Measurements from ENCODE around the gene ASB9. TPM values are rescaled to one million over a fixed set of nuclear protein-coding genes. Genes with fewer than 3 reads are reported as not detected.

ASB9 gene
- total RNA-seq, 2 donors from 2014 or later, result 0.20 to 0.46 TPM

DNA sequence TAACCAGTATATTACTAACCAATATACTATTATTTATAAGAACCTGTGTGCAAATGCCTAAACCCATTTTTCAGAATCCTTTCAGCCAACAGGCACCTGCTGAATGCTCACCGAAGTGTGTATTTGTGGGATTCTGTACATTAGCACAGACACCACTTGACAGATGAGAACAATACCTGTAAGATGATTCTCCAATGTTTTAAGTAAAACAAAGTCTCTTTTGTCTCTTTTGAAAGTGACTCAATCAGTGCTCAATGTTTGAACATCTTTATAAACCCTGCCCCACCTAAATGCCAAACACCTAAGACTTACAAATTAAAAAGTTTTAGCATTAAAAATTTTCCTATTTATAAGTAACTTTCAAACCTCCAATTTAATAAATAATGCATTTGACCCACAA lies 763 bp downstream of the ASB9 start:
- Mint-ChIP-seq H3K36me3 (ENCODE audit: low read depth) (no peaks in the 10 kb centered on the region), H3K27me3 (ENCODE audit: insufficient read depth) (no peaks in the 10 kb centered on the region), H3K9me3 (peaks cover 46% of the 10 kb centered on the region), H3K4me3 (no peak overlapping the region), H3K27ac (no peak overlapping the region), H3K4me1 (peaks cover 2% of the 10 kb centered on the region)
- 100% methylated on average over 1 of the region's 1 CpG; no CpG with 5 or more reads in 1 of the 2 experiments for WGBS, 2 experiments (ENCODE audit: insufficient coverage in 1 of 2, insufficient read length in 1 of 2)
- Histone ChIP-seq H3K4me1 (ENCODE audit: control insufficient read depth, insufficient read depth, low read length) (no peaks in the 10 kb centered on the region), H3K36me3 (ENCODE audit: control insufficient read depth, insufficient read depth, low read length) (no peaks in the 10 kb centered on the region), H3K9me3 (ENCODE audit: control insufficient read depth, low read length) (no peaks in the 10 kb centered on the region), H3K27me3 (ENCODE audit: control insufficient read depth, insufficient read depth, low read length, poor library complexity, severe bottlenecking) (no peaks in the 10 kb centered on the region), H3K4me3 (ENCODE audit: low read length) (no peak overlapping the region), H3K27ac (ENCODE audit: low read depth, low read length) (no peak overlapping the region), H3K9ac (ENCODE audit: extremely low read depth, low read length, poor library complexity, severe bottlenecking) (no peak overlapping the region)
- no peak for DNase-seq
- TF ChIP-seq, protein P1, sequence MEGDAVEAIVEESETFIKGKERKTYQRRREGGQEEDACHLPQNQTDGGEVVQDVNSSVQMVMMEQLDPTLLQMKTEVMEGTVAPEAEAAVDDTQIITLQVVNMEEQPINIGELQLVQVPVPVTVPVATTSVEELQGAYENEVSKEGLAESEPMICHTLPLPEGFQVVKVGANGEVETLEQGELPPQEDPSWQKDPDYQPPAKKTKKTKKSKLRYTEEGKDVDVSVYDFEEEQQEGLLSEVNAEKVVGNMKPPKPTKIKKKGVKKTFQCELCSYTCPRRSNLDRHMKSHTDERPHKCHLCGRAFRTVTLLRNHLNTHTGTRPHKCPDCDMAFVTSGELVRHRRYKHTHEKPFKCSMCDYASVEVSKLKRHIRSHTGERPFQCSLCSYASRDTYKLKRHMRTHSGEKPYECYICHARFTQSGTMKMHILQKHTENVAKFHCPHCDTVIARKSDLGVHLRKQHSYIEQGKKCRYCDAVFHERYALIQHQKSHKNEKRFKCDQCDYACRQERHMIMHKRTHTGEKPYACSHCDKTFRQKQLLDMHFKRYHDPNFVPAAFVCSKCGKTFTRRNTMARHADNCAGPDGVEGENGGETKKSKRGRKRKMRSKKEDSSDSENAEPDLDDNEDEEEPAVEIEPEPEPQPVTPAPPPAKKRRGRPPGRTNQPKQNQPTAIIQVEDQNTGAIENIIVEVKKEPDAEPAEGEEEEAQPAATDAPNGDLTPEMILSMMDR (conservative IDR thresholded peaks at IDR 0.05), result no peak

DNA sequence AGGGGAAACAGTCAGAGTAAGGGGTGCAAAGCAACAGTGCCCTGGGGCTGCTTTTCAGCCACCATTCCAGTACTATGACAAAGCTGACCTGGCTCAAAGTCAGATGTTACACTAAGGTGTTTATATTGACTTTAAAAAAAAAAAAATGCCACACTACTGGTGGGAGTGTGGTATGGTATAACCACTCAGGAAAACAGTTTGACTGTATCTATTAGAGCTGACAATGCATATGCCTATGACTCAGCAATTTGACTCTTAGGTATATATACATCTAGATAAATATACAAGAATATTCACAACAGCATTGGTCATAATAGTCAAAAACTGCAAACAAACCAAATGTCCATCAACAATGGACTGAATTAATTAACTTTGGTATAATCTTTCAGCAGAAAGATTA lies 15.0 kb downstream of the ASB9 start:
- Mint-ChIP-seq H3K36me3 (ENCODE audit: low read depth) (no peaks in the 10 kb centered on the region), H3K27ac (no peak overlapping the region), H3K27me3 (ENCODE audit: insufficient read depth) (no peaks in the 10 kb centered on the region), H3K4me1 (no peaks in the 10 kb centered on the region), H3K9me3 (peaks cover 39% of the 10 kb centered on the region), H3K4me3 (no peak overlapping the region)
- no peak for DNase-seq
- Histone ChIP-seq H3K9ac (ENCODE audit: extremely low read depth, low read length, poor library complexity, severe bottlenecking) (no peak overlapping the region), H3K4me1 (ENCODE audit: control insufficient read depth, insufficient read depth, low read length) (no peaks in the 10 kb centered on the region), H3K4me3 (ENCODE audit: low read length) (no peak overlapping the region), H3K36me3 (ENCODE audit: control insufficient read depth, insufficient read depth, low read length) (no peaks in the 10 kb centered on the region), H3K27me3 (ENCODE audit: control insufficient read depth, insufficient read depth, low read length, poor library complexity, severe bottlenecking) (no peaks in the 10 kb centered on the region), H3K9me3 (ENCODE audit: control insufficient read depth, low read length) (no peaks in the 10 kb centered on the region), H3K27ac (ENCODE audit: low read depth, low read length) (no peak overlapping the region)
- TF ChIP-seq, protein P1 (conservative IDR thresholded peaks at IDR 0.05), result no peak

DNA sequence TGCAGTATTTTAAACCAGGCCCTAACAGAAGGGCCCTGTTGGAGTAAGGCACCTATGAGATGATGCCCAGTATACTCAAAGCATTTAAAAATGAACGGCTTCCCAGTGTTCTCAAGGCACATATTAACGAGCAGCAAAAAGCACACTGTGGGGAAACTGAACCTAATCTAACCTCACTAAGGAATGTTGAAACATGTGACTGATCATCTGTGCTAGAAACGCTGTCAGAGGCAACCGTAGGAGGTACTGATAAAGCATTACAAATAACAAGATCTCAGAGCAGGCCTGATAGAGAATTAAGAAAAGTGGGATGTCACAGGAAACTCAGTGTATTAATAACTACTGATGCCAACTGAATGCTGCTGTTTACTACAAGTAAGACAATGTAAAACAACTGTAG lies 24.0 kb downstream of the ASB9 start:
- peaks cover 1% of the 10 kb centered on the region for H3K27me3 Mint-ChIP-seq (ENCODE audit: insufficient read depth)
- H3K9me3 Mint-ChIP-seq, result peaks cover 35% of the 10 kb centered on the region
- Histone ChIP-seq H3K4me1 (ENCODE audit: control insufficient read depth, insufficient read depth, low read length) (no peaks in the 10 kb centered on the region), H3K4me3 (ENCODE audit: low read length) (no peak overlapping the region), H3K9ac (ENCODE audit: extremely low read depth, low read length, poor library complexity, severe bottlenecking) (no peak overlapping the region), H3K36me3 (ENCODE audit: control insufficient read depth, insufficient read depth, low read length) (no peaks in the 10 kb centered on the region), H3K27me3 (ENCODE audit: control insufficient read depth, insufficient read depth, low read length, poor library complexity, severe bottlenecking) (no peaks in the 10 kb centered on the region), H3K9me3 (ENCODE audit: control insufficient read depth, low read length) (no peaks in the 10 kb centered on the region), H3K27ac (ENCODE audit: low read depth, low read length) (no peak overlapping the region)
- no peaks in the 10 kb centered on the region for H3K4me1 Mint-ChIP-seq
- H3K4me3 Mint-ChIP-seq, result no peak overlapping the region
- 61% methylated on average over 4 of the region's 4 CpGs; no CpG with 5 or more reads in 1 of the 2 experiments for WGBS, 2 experiments (ENCODE audit: insufficient coverage in 1 of 2, insufficient read length in 1 of 2)
- H3K36me3 Mint-ChIP-seq (ENCODE audit: low read depth), result no peaks in the 10 kb centered on the region
- TF ChIP-seq, protein P1 (conservative IDR thresholded peaks at IDR 0.05), result no peak
- no peak overlapping the region for H3K27ac Mint-ChIP-seq
- DNase-seq, result no peak
